GM18870 (cell line): ENCODE results near the gene KLRC2.
"Not testable (repeated sequence)": the region's sequence is repeated elsewhere in the genome, so short reads cannot be mapped to it uniquely, and the experiment has no call there.

Experiments used
- ATAC-seq: cut with Tn5 transposase; IDR thresholded peaks from one replicate; pipeline ENCODE4 v1.9.1; 2021; ENCODE audit warnings: moderate library complexity; ENCODE audit not compliant: unreplicated experiment

KLRC2 gene

GRCh38 chr12:10406725-10407124 is 29.1 kb downstream of the KLRC2 start:
- no peak for ATAC-seq

GRCh38 chr12:10405294-10405693 is 30.5 kb downstream of the KLRC2 start:
- no peak for ATAC-seq

GRCh38 chr12:10404798-10405197 is 31.0 kb downstream of the KLRC2 start:
- ATAC-seq, result no peak

- no peak for ATAC-seq
Measured at GRCh38 chr12:10400829-10401228, 35.0 kb downstream of the KLRC2 start.

GRCh38 chr12:10398168-10398567 is 37.6 kb downstream of the KLRC2 start:
- no peak for ATAC-seq

GRCh38 chr12:10397296-10397695 is 38.5 kb downstream of the KLRC2 start:
- no peak for ATAC-seq

- not testable (repeated sequence) for ATAC-seq
Measured at GRCh38 chr12:10396176-10396575, 39.6 kb downstream of the KLRC2 start.

- ATAC-seq, result peak; percentile 76
Measured at GRCh38 chr12:10395390-10395998, 40.3 kb downstream of the KLRC2 start.

- not testable (repeated sequence) for ATAC-seq
Measured at GRCh38 chr12:10394531-10395152, 41.2 kb downstream of the KLRC2 start.

- ATAC-seq, result no peak
Measured at GRCh38 chr12:10393291-10393690, 42.5 kb downstream of the KLRC2 start.

- ATAC-seq, result peak; percentile 52
Measured at GRCh38 chr12:10392394-10392930, 43.3 kb downstream of the KLRC2 start.

GRCh38 chr12:10390991-10391390 is 44.8 kb downstream of the KLRC2 start:
- ATAC-seq, result not testable (repeated sequence)

- ATAC-seq, result no peak
Measured at GRCh38 chr12:10389904-10390303, 45.9 kb downstream of the KLRC2 start, which contains the start of gene KLRK1. Gene KLRK1 (minus strand): TSS chr12:10390041. CDS start chr12:10388810, 1,231 bp downstream.

- no peak for ATAC-seq
Measured at GRCh38 chr12:10388624-10389413, 47.0 kb downstream of the KLRC2 start.

- not testable (repeated sequence) for ATAC-seq
Measured at GRCh38 chr12:10387498-10387897, 48.3 kb downstream of the KLRC2 start.

GRCh38 chr12:10386857-10387256 is 49.0 kb downstream of the KLRC2 start:
- ATAC-seq, result no peak

- no peak for ATAC-seq
Measured at GRCh38 chr12:10385166-10385613, 50.6 kb downstream of the KLRC2 start.

- no peak for ATAC-seq
Measured at GRCh38 chr12:10384191-10384590, 51.6 kb downstream of the KLRC2 start.

GRCh38 chr12:10381928-10382628 is 53.7 kb downstream of the KLRC2 start:
- no peak for ATAC-seq
